22Rv1 (cell line): ENCODE results near the gene VPS37B.

Source experiments
- CTCF ChIP-seq: fragments of 450-650 bp; IDR thresholded peaks from 2 replicates; pipeline ENCODE4 v1.5.1; 2017; ENCODE audit warnings: mild to moderate bottlenecking
- ZFX ChIP-seq: fragments of 450-650 bp; IDR thresholded peaks from 2 replicates; pipeline ENCODE4 v1.6.1; 2017; ENCODE audit warnings: antibody characterized with exemption, borderline replicate concordance

GRCh38 chr12:122929812-122930211 is 33.9 kb upstream of the VPS37B start:
- no peak for TF ChIP-seq CTCF
- TF ChIP-seq ZFX, result no peak
